Central memory CD8-positive, alpha-beta T cell (primary cell): ENCODE results near the gene LRPAP1.
"Not testable (repeated sequence)": the region's sequence is repeated elsewhere in the genome, so short reads cannot be mapped to it uniquely, and the experiment has no call there.

Experiments
- ATAC-seq: fragments of 150-1000 bp; cut with Tn5 transposase; replicated peaks from 2 replicates; pipeline ENCODE4 v1.10.0; 2022; ENCODE audit warnings: mild to moderate bottlenecking, moderate FRiP score, moderate number of reproducible peaks; ENCODE audit not compliant: poor library complexity, severe bottlenecking; ENCODE audit errors: extremely low read depth
- DNase-seq, 2 donors: peaks; one replicate each; pipeline ENCODE4 v3.0.0; 2021; ENCODE audit warnings: low spot score in 2 of 2
- H3K27ac Mint-ChIP-seq: one replicate; pipeline ENCODE4 v1.8.0; 2022; ENCODE audit warnings: low read depth, mild to moderate bottlenecking, moderate library complexity, mixed read lengths
- H3K27me3 Mint-ChIP-seq: one replicate; pipeline ENCODE4 v1.8.0; 2022; ENCODE audit warnings: mixed read lengths
- H3K36me3 Mint-ChIP-seq: one replicate; pipeline ENCODE4 v1.8.0; 2022; ENCODE audit warnings: mild to moderate bottlenecking, moderate library complexity, mixed read lengths; ENCODE audit not compliant: insufficient read depth
- H3K4me1 Mint-ChIP-seq: one replicate; pipeline ENCODE4 v1.8.0; 2022; ENCODE audit warnings: mixed read lengths
- H3K4me3 Mint-ChIP-seq: one replicate; pipeline ENCODE4 v1.8.0; 2022; ENCODE audit warnings: mild to moderate bottlenecking, moderate library complexity, mixed read lengths
- H3K9me3 Mint-ChIP-seq: one replicate; pipeline ENCODE4 v1.8.0; 2022; ENCODE audit warnings: mixed read lengths

Gene LRPAP1

GRCh38 chr4:3531879-3532750 is at the start of gene LRPAP1:
Gene LRPAP1, minus strand, starts transcription at chr4:3532422. Its CDS starts 10 bp downstream, at chr4:3532412.
- H3K4me1 Mint-ChIP-seq = peaks cover 28% of the 10 kb centered on the region
- peak; percentile 93 for ATAC-seq

DNA sequence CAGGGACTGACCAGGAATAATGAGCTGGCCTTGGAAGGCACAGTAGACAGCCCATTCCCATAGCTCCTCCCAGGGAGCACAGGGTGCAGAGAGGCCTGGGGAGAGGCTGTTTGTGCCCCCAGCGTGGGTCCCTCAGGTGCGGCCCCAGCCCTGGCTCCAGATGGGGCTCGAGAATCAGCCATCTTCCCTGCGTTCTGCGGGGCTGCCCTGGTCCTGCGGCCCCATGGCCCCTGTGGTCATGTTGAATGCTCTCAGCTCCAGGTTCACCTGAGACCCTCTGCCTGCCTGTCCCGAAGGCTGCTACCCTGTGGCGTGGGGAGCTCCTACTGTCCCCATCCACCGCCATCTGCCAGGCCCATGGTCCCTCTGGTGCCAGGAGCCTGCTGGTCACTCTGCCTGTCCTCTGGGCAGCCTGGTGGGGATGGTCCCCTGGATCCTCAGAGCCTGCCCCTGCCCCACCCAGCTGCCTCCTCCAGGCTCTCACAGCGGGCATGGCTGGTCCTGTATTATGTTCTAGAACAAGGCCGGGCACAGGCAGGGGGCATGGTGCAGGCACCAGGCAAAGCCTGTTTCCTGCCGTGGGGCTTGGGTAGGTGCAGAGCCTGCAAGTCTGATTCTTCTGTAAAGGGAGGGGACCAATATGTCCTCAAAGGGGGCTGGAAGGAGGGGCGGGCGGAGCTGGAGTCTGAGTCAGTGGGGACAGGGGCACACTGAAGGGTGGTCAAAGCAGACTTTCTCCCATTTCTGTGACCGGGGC is 49.3 kb upstream of the LRPAP1 start:
- ATAC-seq = not testable (repeated sequence)

More at GRCh38 chr4:3531879-3532750, at the start of gene LRPAP1:
- H3K9me3 Mint-ChIP-seq = no peaks in the 10 kb centered on the region
- peaks cover 18% of the 10 kb centered on the region for H3K27me3 Mint-ChIP-seq
- peak within 1 kb of the TSS; percentile 99 for H3K4me3 Mint-ChIP-seq
- H3K36me3 Mint-ChIP-seq = peaks cover 19% of the 10 kb centered on the region
- DNase-seq = peak; percentile 68 to 70
- peak within 1 kb of the TSS; percentile 98 for H3K27ac Mint-ChIP-seq

GRCh38 chr4:3580859-3581258 is 48.6 kb upstream of the LRPAP1 start:
- H3K9me3 Mint-ChIP-seq, ATAC-seq, H3K27me3 Mint-ChIP-seq: not testable (repeated sequence)

More for the DNA sequence above, 49.3 kb upstream of the LRPAP1 start:
- DNase-seq, H3K4me1 Mint-ChIP-seq, H3K27me3 Mint-ChIP-seq, H3K9me3 Mint-ChIP-seq, H3K36me3 Mint-ChIP-seq, H3K4me3 Mint-ChIP-seq, H3K27ac Mint-ChIP-seq: not testable (repeated sequence)

DNA sequence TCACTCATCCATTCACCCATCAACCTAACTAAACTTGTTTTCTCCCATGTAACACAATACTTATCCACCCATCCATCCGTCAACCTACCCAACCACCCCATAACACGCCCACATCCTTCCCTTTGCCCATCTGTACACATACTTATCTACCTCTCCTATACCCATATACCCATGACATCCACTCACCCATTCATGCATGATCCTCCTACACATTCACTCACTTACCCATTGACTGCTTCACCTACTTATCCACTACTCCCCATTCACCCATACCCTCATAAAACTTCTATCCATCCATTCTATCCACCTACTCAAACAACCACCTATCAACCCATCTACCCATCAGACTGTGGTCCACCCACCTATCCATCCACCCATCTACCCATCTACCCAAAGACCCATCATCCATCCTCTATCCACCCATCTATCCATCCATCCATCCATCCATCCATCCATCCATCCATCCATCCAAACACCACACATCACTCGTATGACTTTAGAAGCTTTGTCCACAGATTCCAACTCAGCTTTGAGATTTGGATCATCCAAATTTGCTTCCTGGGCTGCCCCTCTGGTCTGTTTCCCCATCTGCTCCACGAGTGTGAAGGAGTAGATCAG is 46.4 kb upstream of the LRPAP1 start:
- not testable (repeated sequence) for ATAC-seq, H3K27ac Mint-ChIP-seq, H3K9me3 Mint-ChIP-seq, H3K4me1 Mint-ChIP-seq, H3K4me3 Mint-ChIP-seq, H3K36me3 Mint-ChIP-seq, H3K27me3 Mint-ChIP-seq, DNase-seq

More at GRCh38 chr4:3580859-3581258, 48.6 kb upstream of the LRPAP1 start:
- H3K27ac Mint-ChIP-seq, H3K36me3 Mint-ChIP-seq, DNase-seq, H3K4me1 Mint-ChIP-seq, H3K4me3 Mint-ChIP-seq: not testable (repeated sequence)

- H3K9me3 Mint-ChIP-seq, DNase-seq, H3K4me3 Mint-ChIP-seq, H3K4me1 Mint-ChIP-seq, ATAC-seq, H3K36me3 Mint-ChIP-seq, H3K27me3 Mint-ChIP-seq, H3K27ac Mint-ChIP-seq: not testable (repeated sequence)
Measured at GRCh38 chr4:3578052-3578451, 45.8 kb upstream of the LRPAP1 start.

GRCh38 chr4:3577208-3577892 is 45.1 kb upstream of the LRPAP1 start:
- H3K36me3 Mint-ChIP-seq, H3K9me3 Mint-ChIP-seq, H3K4me1 Mint-ChIP-seq, DNase-seq, ATAC-seq, H3K27me3 Mint-ChIP-seq, H3K27ac Mint-ChIP-seq, H3K4me3 Mint-ChIP-seq: not testable (repeated sequence)

DNA sequence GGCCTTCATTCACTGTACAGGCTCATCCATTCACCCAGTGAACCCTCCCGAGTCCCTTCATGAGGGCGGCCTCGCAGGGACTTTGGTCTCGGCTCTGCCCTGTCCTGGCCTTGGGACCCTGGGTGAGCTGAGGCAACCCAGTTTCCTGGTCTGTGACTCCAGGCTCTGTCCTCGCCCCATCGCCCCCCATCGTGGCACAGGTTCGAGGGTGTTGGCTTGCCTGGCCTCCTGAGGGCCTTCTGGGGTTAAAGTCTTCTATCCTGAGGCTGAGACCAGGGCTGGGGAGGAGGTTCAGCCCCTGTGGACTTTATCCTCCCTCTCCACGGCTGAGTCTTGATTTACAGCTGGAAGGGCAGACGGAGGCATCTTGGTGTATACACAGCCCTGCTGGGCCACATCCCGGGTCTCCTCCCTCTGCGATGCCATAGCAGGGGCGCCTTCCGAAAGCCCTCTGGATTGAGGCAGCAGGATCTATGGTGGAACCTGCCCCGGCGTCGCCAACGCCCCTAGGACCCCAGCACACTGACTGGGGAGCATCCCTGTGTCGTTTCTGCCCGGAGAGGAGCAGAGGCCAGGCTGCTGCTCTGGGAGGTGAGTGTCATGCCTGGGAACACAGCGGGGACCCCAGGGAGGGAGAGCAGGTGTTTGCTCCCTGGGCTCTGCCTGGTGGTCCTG is 44.4 kb upstream of the LRPAP1 start:
- not testable (repeated sequence) for H3K36me3 Mint-ChIP-seq, H3K9me3 Mint-ChIP-seq, H3K4me3 Mint-ChIP-seq, DNase-seq, ATAC-seq, H3K27me3 Mint-ChIP-seq, H3K4me1 Mint-ChIP-seq, H3K27ac Mint-ChIP-seq

- H3K27me3 Mint-ChIP-seq, H3K27ac Mint-ChIP-seq, ATAC-seq, H3K9me3 Mint-ChIP-seq, H3K4me1 Mint-ChIP-seq, DNase-seq, H3K4me3 Mint-ChIP-seq, H3K36me3 Mint-ChIP-seq: not testable (repeated sequence)
Measured at GRCh38 chr4:3575426-3576369, 43.5 kb upstream of the LRPAP1 start.

GRCh38 chr4:3574865-3575264 is 42.6 kb upstream of the LRPAP1 start:
- H3K27me3 Mint-ChIP-seq, H3K27ac Mint-ChIP-seq, ATAC-seq, DNase-seq, H3K36me3 Mint-ChIP-seq, H3K4me3 Mint-ChIP-seq, H3K9me3 Mint-ChIP-seq, H3K4me1 Mint-ChIP-seq: not testable (repeated sequence)

- not testable (repeated sequence) for H3K9me3 Mint-ChIP-seq, H3K4me1 Mint-ChIP-seq, H3K27me3 Mint-ChIP-seq, ATAC-seq, H3K36me3 Mint-ChIP-seq, H3K27ac Mint-ChIP-seq, H3K4me3 Mint-ChIP-seq, DNase-seq
Measured at GRCh38 chr4:3574346-3574745, 42.1 kb upstream of the LRPAP1 start.

GRCh38 chr4:3573131-3573530 is 40.9 kb upstream of the LRPAP1 start:
- H3K27me3 Mint-ChIP-seq = no peaks in the 10 kb centered on the region
- H3K4me1 Mint-ChIP-seq = no peaks in the 10 kb centered on the region
- ATAC-seq = no peak
- H3K36me3 Mint-ChIP-seq = no peaks in the 10 kb centered on the region
- H3K4me3 Mint-ChIP-seq = no peak overlapping the region
- no peaks in the 10 kb centered on the region for H3K9me3 Mint-ChIP-seq
- H3K27ac Mint-ChIP-seq = no peak overlapping the region
- no peak for DNase-seq
